GM23248 (cell line): ENCODE results near the gene TTC1. TPM values are rescaled to one million over a fixed set of nuclear protein-coding genes. Genes with fewer than 3 reads are reported as not detected.

Experiments used
- DNase-seq: peaks from one replicate; pipeline ENCODE4 v3.0.0-alpha.2; 2015
- H2AFZ ChIP-seq: fragments of 200-600 bp; sonication (generic); 2 replicates; pipeline ENCODE4 v1.6.1; 2016; ENCODE audit warnings: antibody characterized with exemption
- H3F3A ChIP-seq: fragments of 200-600 bp; sonication (generic); 2 replicates; pipeline ENCODE4 v1.6.1; 2016; ENCODE audit warnings: mild to moderate bottlenecking, antibody characterized with exemption, mixed run types; ENCODE audit not compliant: insufficient read depth
- H3K27ac ChIP-seq: fragments of 200-600 bp; sonication (generic); 2 replicates; pipeline ENCODE4 v1.5.1; 2016; ENCODE audit warnings: mild to moderate bottlenecking
- H3K27me3 ChIP-seq: fragments of 200-600 bp; sonication (generic); replicated peaks from 2 replicates; pipeline ENCODE4 v1.6.1; 2016; ENCODE audit warnings: mild to moderate bottlenecking; ENCODE audit not compliant: insufficient read depth
- H3K36me3 ChIP-seq: fragments of 200-600 bp; sonication (generic); 2 replicates; pipeline ENCODE4 v1.6.1; 2016; ENCODE audit warnings: low read depth, mild to moderate bottlenecking
- H3K4me1 ChIP-seq: fragments of 200-600 bp; sonication (generic); 2 replicates; pipeline ENCODE4 v1.6.1; 2016; ENCODE audit warnings: mild to moderate bottlenecking; ENCODE audit not compliant: insufficient read depth
- H3K4me2 ChIP-seq: fragments of 200-600 bp; sonication (generic); one replicate; pipeline ENCODE4 v1.6.1; 2016; ENCODE audit warnings: mild to moderate bottlenecking; ENCODE audit not compliant: unreplicated experiment
- H3K4me3 ChIP-seq: fragments of 200-600 bp; sonication (generic); 2 replicates; pipeline ENCODE4 v1.5.1; 2016; ENCODE audit warnings: mild to moderate bottlenecking
- H3K79me2 ChIP-seq: fragments of 200-600 bp; sonication (generic); 2 replicates; pipeline ENCODE4 v1.6.1; 2016; ENCODE audit warnings: mild to moderate bottlenecking; ENCODE audit not compliant: insufficient read depth
- H3K9ac ChIP-seq: fragments of 200-600 bp; sonication (generic); 2 replicates; pipeline ENCODE4 v1.6.1; 2016; ENCODE audit warnings: mild to moderate bottlenecking
- H3K9me2 ChIP-seq: fragments of 200-600 bp; sonication (generic); 2 replicates; pipeline ENCODE4 v1.6.1; 2016; ENCODE audit warnings: mixed run types, mild to moderate bottlenecking, moderate library complexity; ENCODE audit not compliant: insufficient read depth
- H3K9me3 ChIP-seq: fragments of 200-600 bp; sonication (generic); one replicate; pipeline ENCODE4 v1.6.1; 2017; ENCODE audit warnings: low read depth
- H4K20me1 ChIP-seq: fragments of 200-600 bp; sonication (generic); 2 replicates; pipeline ENCODE4 v1.6.0; 2016; ENCODE audit not compliant: insufficient read depth
- EZH2 ChIP-seq: fragments of 200-600 bp; sonication (generic); IDR thresholded peaks from 2 replicates; pipeline ENCODE4 v1.6.1; 2018; ENCODE audit warnings: antibody characterized with exemption, mild to moderate bottlenecking; ENCODE audit not compliant: insufficient read depth, poor library complexity, severe bottlenecking
- EZH2phosphoT487 ChIP-seq: fragments of 200-600 bp; sonication (generic); IDR thresholded peaks from 2 replicates; pipeline ENCODE4 v1.6.1; 2018; ENCODE audit warnings: antibody characterized with exemption, moderate library complexity, mild to moderate bottlenecking, low read depth; ENCODE audit not compliant: insufficient read depth
- WGBS, 2 experiments: methylation state at CpG; one replicate each; pipeline ENCODE4 v1.1.6; 2015 to 2017; ENCODE audit warnings: low lambda C conversion rate in 2 of 2, low coverage in 1 of 2; ENCODE audit errors: missing lambda C conversion rate in 2 of 2; 5-methylcytosine and 5-hydroxymethylcytosine counted together
- in situ Hi-C: fragments of 300-500 bp; cut with MboI; formaldehyde crosslinking; loops from 2 replicates; pipeline ENCODE4 v1.15.0; 2020
- polyA plus RNA-seq: library from polyadenylated mRNA; unstranded; fragments of >200 nt; fragmentation: Nextera tagmentation; extraction: Ambion mirVana; gene quantifications from 2 replicates; pipeline ENCODE4 v1.2.1, GENCODE V29; 2016
- total RNA-seq: library from RNA; depleted of rRNA; stranded (reverse); fragments of >200 nt; shearing (Covaris generic); gene quantifications from 2 replicates; pipeline ENCODE4 v1.2.3, GENCODE V29; 2014

The TTC1 gene
- total and polyA plus RNA-seq, 2 experiments from 2014 or later = 39.9 to 67.7 TPM

- no peak overlapping the region for H3K9ac ChIP-seq
- no peak overlapping the region for H3K4me3 ChIP-seq
- no peaks in the 10 kb centered on the region for H3K9me2 ChIP-seq
- H3K27me3 ChIP-seq = no peaks in the 10 kb centered on the region
- H3K36me3 ChIP-seq = 0 out of 2 replicates have a peak, but pooled peaks cover 6% of the 10 kb centered on the region
- peaks cover 6% of the 10 kb centered on the region; the same call in 1 of the 2 replicates for H3F3A ChIP-seq
- H3K79me2 ChIP-seq = no peaks in the 10 kb centered on the region
- WGBS, 2 experiments = 61 to 67% methylated on average over 2 of the region's 2 CpGs
- no peak for DNase-seq
- in situ Hi-C loops = no loop called here
- no peaks in the 10 kb centered on the region for H3K9me3 ChIP-seq
- H3K27ac ChIP-seq = no peak overlapping the region
- no peak overlapping the region for H3K4me2 ChIP-seq
- no peaks in the 10 kb centered on the region for H4K20me1 ChIP-seq
- no peaks in the 10 kb centered on the region for H3K4me1 ChIP-seq
- H2AFZ ChIP-seq = no peak overlapping the region
- TF ChIP-seq EZH2 (no peak), EZH2phosphoT487 (no peak)
These were observed 68.1 kb downstream of the TTC1 start for GRCh38 chr5:160076997-160077396.

- Histone ChIP-seq H3K4me1 (peaks cover 17% of the 10 kb centered on the region), H3K27ac (no peak overlapping the region), H3K79me2 (no peaks in the 10 kb centered on the region), H3K4me3 (no peak overlapping the region), H3K9me3 (no peaks in the 10 kb centered on the region), H3K9ac (no peak overlapping the region), H3K36me3 (0 out of 2 replicates have a peak, but pooled peaks cover 6% of the 10 kb centered on the region), H4K20me1 (peaks cover 5% of the 10 kb centered on the region; the same call in 1 of the 2 replicates), H3F3A (peaks cover 31% of the 10 kb centered on the region), H3K27me3 (no peaks in the 10 kb centered on the region), H3K4me2 (no peak overlapping the region), H3K9me2 (no peaks in the 10 kb centered on the region), H2AFZ (no peak overlapping the region)
- WGBS, 2 experiments = 100% methylated on average over 2 of the region's 2 CpGs
- in situ Hi-C loops = no loop called here
- no peak for DNase-seq
- TF ChIP-seq EZH2phosphoT487 (no peak), EZH2 (no peak)
These were observed 70.8 kb downstream of the TTC1 start for GRCh38 chr5:160079753-160080152.

GRCh38 chr5:160081495-160081894 is 72.6 kb downstream of the TTC1 start:
- Histone ChIP-seq H3F3A (peaks cover 37% of the 10 kb centered on the region), H3K9me2 (no peaks in the 10 kb centered on the region), H3K36me3 (no peaks in the 10 kb centered on the region), H3K4me2 (no peak overlapping the region), H3K27ac (no peak overlapping the region), H4K20me1 (peaks cover 5% of the 10 kb centered on the region; the same call in 1 of the 2 replicates), H3K4me1 (peaks cover 17% of the 10 kb centered on the region), H3K79me2 (no peaks in the 10 kb centered on the region), H3K9ac (no peak overlapping the region), H3K9me3 (no peaks in the 10 kb centered on the region), H2AFZ (no peak overlapping the region), H3K4me3 (no peak overlapping the region), H3K27me3 (no peaks in the 10 kb centered on the region)
- TF ChIP-seq EZH2phosphoT487 (no peak), EZH2 (no peak)
- no peak for DNase-seq
- in situ Hi-C loops = no loop called here
- 86 to 88% methylated on average over 3 of the region's 3 CpGs for WGBS, 2 experiments

DNA sequence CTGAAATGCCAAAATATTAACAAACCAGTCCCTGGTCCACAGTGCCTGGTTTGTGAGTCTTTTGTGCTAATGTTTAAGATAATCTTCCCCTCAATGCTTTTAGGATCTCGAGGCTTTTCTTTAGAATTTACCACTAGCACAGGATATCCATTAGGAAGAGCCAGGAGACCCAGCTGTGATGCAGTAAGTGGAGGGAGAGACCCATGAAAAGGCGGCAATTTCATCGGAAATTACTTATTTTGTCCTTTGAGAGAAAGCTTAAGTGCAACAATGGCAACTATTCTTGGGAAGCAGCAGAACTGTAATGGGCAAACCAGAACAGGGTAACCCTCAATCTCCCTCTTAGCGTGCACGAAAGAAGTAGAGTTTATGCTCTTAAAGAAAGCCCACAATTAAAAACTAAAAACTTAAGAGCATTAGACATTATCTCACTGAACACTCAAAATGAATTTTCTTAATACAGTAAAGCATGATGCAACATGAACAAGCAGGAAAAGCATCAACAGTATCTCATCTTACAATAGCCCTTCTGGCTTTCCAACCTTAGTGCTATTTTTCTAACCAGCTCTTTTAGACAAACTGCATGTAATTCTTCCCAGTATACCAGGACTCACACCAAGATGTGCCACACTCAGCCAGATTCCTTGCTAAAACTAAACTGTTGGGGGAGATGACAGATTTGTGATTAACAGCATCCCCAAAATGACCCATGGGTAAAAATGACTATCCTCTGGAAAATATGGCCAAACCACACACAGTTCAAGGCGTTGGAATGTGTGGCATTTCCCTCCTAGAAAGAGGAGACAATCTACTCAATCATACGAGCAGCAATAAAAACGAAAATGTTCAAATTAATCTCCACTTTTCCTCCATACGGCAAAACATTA is 73.9 kb downstream of the TTC1 start:
- in situ Hi-C loops = no loop called here
- DNase-seq = peak; percentile 88
- whole genome bisulfite sequencing, 2 experiments = 54 to 55% methylated on average over 9 of the region's 9 CpGs
- Histone ChIP-seq H2AFZ (no peak overlapping the region), H3K79me2 (no peaks in the 10 kb centered on the region), H3K9me3 (no peaks in the 10 kb centered on the region), H3F3A (peaks cover 37% of the 10 kb centered on the region), H3K27me3 (no peaks in the 10 kb centered on the region), H3K4me1 (peaks cover 17% of the 10 kb centered on the region), H3K36me3 (no peaks in the 10 kb centered on the region), H3K9ac (peak overlapping the region; percentile 18; the same call in 1 of the 2 replicates), H3K4me2 (peak overlapping the region; percentile 82), H3K9me2 (no peaks in the 10 kb centered on the region), H3K4me3 (peak overlapping the region; percentile 53), H4K20me1 (peaks cover 5% of the 10 kb centered on the region; the same call in 1 of the 2 replicates), H3K27ac (peak overlapping the region; percentile 49)
- TF ChIP-seq EZH2 (no peak), EZH2phosphoT487 (peak; percentile 99)
